Tongue (tissue), 2 donors: Measurements from ENCODE around the gene DSCAM. TPM values are rescaled to one million over a fixed set of nuclear protein-coding genes. Genes with fewer than 3 reads are reported as not detected.
"Not testable (repeated sequence)": the region's sequence is repeated elsewhere in the genome, so short reads cannot be mapped to it uniquely, and the experiment has no call there.

ENCODE experiments used
- DNase-seq: peaks from one replicate; pipeline ENCODE4 v3.0.0-alpha.2; 2015
- total RNA-seq: library from RNA; depleted of rRNA; stranded (reverse); fragments of >200 nt; gene quantifications from one replicate; pipeline ENCODE4 v1.2.3, GENCODE V29; 2014

DSCAM gene
- total RNA-seq, 1 donor from 2014 or later, result 0.41 TPM

GRCh38 chr21:40385883-40386282, 461.1 kb downstream of the DSCAM start:
- no peak for DNase-seq

DNA sequence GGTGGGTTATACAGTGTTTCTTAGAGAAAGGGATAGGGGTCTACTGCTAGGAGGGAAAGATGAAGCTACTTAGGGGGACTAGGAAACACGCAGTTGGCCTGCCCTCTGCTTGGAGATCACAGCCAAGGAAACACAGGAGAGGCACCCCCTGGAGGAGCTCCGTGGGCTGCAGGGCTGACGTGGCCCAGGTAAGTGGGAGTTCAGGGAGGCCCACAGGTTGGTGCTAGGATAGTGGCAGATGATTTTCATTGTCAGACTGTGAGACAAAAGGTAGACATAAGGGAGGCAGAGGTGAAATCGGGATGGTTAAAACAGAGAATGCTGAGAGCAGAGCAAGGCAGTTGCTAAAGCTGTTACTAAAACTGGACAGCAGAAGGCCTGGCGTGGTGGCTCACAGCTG, 463.0 kb downstream of the DSCAM start:
- DNase-seq, result no peak

GRCh38 chr21:40381111-40381510, 465.8 kb downstream of the DSCAM start:
- DNase-seq, result no peak

DNA sequence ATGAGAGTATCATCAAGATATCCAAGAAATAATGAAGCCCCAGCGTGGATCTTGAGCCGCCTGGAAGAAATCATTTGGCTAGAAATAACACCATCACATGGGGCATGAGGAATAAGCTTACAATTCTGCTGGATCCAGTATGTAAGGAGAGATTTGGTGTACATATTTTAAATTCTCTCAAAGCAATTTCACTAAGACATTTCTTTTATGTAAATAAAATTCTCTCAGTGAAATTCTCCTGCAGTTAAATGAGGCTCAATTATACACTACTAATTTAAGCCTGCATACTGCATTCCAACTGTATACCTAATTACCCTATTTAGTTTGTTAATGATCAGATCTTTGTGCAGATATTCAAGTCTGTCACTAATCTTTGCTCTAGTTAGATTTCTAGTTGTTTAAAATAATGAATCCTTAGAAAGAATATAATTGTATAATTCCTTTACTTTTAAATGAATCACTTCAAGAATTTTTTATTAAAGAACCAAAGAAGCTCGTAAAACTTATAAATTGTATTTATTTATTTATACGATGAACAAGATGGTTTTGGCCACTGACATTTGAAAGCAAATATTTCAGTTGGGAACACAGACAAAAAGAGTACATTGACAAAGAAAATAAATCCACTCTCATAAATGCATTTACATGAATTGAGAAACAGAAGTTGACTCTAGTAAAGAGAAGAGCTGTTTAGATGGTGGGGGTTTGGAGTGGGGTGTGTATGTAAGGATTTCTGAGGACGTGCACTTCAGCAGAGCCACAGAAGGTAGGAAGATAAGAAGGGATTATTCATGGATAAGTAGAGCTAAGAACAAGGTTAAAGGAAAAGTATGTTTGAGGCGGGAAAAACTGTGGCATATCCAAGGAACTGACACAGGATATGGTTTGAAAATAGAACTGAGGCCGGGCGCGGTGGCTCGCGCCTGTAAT, 466.8 kb downstream of the DSCAM start:
- no peak for DNase-seq

GRCh38 chr21:40377135-40377534, 469.8 kb downstream of the DSCAM start:
- no peak for DNase-seq

DNA sequence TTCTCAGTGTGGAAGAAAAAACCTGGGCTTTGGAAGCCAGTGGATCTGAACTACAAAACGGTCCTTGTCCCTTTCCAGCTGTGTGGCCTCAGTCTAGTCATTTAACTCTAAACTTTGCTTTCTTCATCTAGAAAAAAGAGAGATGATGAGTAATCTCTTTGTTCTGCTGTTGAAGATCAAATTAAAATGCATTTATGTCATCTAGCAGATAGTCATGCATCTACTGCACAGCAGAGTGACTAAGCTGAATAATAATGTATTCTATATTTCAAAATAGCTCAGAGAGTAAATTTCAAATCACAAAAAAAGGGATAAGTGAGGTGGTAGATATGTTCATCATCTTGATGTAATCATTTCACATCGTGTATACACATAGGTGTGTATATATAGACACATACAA, 473.2 kb downstream of the DSCAM start:
- DNase-seq, result no peak

GRCh38 chr21:40372506-40372905, 474.5 kb downstream of the DSCAM start:
- DNase-seq, result no peak

GRCh38 chr21:40371329-40371728, 475.6 kb downstream of the DSCAM start:
- DNase-seq, result no peak

GRCh38 chr21:40356644-40357043, 490.3 kb downstream of the DSCAM start:
- no peak for DNase-seq

DNA sequence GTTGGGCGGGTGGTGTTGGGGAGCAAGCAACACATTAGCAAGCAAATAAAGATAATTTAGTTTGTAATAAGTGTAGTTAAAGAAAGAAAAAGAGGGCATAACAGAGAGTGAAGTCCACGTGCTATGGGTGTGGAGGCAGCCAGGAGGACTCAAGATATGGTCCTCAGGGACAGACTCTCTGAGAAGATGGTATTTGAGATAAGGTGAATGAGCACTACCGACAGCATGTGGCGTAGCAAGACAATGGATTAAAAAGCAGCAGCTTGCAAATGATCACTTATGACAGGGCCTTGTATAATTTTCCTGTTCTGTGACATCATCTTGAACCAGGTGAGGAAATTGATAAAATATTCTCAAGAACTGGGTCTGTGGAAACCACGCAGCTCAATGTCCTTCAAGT, 491.9 kb downstream of the DSCAM start:
- no peak for DNase-seq

DNA sequence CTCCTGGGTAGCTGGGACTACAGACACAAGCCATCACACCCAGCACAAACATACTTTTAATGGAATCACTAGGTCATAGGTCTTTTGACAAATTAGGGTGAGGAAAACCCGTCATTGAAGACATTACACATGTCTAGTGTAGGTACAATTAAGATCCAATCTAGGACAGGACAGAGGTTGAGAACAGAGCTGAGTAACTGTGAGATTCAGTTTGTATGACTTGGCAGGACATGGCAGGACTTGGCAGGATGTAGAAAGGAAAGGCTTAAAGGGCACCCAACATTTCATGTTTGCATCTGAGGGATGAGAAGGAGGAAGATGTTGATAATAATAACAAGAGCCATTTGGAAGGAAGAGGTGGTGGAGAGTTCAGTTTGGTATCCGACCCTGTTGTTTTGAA, 496.0 kb downstream of the DSCAM start:
- DNase-seq, result no peak

GRCh38 chr21:40349591-40349990, 497.4 kb downstream of the DSCAM start:
- no peak for DNase-seq

GRCh38 chr21:40345711-40346321, 501.1 kb downstream of the DSCAM start:
- no peak for DNase-seq

GRCh38 chr21:40340357-40340756, 506.6 kb downstream of the DSCAM start:
- DNase-seq, result no peak

GRCh38 chr21:40339050-40339449, 507.9 kb downstream of the DSCAM start:
- DNase-seq, result no peak

DNA sequence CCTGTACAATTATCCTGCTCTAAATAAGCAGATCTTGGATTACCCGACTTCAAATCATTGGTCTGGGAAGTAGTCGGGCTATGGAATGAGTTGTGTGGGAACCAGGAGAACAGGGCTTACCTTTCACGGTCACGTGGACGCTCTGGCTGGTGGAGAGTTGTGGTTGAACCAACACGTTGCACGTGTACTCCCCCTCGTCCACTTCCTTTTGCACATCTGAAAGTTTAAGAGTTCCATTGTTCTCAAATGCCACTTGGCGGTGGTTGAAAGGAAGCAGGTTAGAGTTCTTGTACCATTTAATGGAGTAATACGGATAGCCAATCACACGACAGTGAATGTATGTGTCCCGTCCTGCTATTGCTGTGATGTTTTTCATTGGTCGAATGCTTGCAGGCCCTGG, 509.0 kb downstream of the DSCAM start:
- no peak for DNase-seq

GRCh38 chr21:40335704-40336103, 511.3 kb downstream of the DSCAM start:
- no peak for DNase-seq

- DNase-seq, result no peak
These were observed 512.8 kb downstream of the DSCAM start for GRCh38 chr21:40334159-40334558.

DNA sequence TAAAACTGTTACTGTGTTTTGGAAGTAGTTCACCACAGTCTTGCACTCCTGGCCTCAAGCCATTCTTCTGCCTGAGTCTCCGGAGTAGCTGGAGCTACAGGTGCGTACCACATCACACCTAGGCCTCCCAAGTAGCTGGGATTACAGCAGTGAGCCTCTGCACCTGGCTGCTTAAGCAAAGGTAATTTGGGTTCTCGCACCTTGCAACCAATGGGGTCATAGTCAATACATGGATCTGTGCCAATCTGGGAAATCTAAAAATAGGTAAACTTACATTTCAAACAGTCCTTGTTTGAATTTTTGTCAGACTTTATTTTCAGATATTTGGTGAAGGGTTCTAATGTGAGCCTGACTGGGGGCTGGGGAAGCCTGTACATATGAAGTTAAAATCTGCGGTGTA, 513.2 kb downstream of the DSCAM start:
- no peak for DNase-seq

GRCh38 chr21:40331804-40332203, 515.2 kb downstream of the DSCAM start:
- no peak for DNase-seq

DNA sequence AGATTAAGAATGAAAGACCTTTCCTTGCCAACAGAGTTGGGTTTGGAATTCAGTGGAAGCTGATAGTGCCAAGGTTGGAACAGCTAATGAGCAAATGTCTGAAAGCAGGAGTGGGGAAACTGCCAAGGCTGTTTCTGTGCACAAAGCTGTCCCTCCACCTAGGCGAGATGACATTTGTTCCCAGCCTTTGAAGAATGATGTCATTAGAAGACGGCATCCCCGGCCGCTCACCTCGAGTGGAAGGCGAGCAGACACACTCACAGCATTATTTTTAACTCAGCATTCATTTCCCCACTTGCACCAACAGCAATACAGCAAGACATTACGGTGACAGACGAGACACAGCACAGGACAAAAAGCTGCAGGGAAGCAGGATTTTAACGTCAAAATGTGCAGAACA, 515.8 kb downstream of the DSCAM start:
- peak; percentile 15 for DNase-seq

DNA sequence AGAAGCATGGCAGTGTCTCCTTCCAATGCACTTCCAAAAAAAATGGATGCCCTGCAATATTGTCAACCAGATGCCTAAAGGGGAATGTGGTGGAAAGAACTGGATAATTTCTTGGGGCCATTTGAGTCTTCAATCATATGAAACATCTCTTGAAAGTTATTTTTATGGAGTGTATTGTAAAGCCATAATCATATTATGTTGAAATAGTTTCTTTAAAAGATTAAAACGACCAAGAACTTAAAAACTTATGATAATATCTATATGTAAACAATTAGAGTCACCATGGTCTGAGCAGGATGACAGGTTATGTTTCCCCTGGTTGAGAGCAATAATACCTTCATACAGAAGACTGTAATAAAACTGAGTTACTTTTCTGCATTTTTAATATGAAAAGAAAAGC, 522.6 kb downstream of the DSCAM start:
- no peak for DNase-seq

GRCh38 chr21:40320718-40321117, 526.2 kb downstream of the DSCAM start:
- not testable (repeated sequence) for DNase-seq

DNA sequence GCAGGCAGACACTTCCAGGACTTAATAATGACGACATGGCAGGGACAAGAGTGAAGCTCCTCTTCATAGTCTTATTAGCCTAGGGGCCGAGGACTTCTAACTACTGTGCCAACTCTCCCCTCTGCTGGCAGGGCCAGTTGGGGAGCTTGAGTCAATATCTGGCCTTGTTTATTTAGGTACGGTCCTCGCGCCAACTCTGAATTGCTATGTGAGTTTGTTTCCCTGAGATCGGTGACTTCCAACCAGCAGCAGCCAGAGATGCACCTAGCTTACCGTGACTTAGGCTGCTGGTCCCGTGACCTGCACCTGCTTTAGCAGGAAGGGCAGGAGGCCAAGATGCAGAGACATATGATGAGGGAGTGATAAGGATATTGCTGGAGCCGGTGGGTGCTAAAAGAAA, 528.6 kb downstream of the DSCAM start:
- no peak for DNase-seq
